22Rv1 (cell line): ENCODE measurements around the gene RAB15.

Experiments
- ZFX ChIP-seq: fragments of 450-650 bp; IDR thresholded peaks from 2 replicates; pipeline ENCODE4 v1.6.1; 2017; ENCODE audit warnings: antibody characterized with exemption, borderline replicate concordance
- TF ChIP-seq, protein P1 (sequence below): fragments of 450-650 bp; IDR thresholded peaks from 2 replicates; pipeline ENCODE4 v1.5.1; 2017; ENCODE audit warnings: mild to moderate bottlenecking

DNA sequence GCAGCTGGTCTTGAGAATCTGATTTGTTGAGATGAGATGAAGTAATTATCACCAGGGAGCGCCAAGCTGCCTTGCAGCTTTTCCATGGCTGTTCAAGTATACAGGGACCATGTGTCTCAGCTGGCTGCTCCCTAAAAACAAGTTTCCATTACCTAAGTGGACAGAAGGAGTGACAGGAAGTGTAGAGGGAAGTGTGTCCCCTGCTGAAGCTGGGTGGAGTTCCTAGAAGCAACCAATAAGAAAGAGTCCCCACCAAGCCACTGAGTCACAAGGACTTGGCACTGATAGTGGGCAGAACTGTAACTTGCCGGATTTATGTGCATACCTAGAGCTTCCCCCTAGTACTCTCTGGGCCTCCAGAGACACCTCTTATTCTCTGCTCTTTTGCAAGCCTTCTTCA is 28.1 kb downstream of the RAB15 start:
- TF ChIP-seq, protein P1, sequence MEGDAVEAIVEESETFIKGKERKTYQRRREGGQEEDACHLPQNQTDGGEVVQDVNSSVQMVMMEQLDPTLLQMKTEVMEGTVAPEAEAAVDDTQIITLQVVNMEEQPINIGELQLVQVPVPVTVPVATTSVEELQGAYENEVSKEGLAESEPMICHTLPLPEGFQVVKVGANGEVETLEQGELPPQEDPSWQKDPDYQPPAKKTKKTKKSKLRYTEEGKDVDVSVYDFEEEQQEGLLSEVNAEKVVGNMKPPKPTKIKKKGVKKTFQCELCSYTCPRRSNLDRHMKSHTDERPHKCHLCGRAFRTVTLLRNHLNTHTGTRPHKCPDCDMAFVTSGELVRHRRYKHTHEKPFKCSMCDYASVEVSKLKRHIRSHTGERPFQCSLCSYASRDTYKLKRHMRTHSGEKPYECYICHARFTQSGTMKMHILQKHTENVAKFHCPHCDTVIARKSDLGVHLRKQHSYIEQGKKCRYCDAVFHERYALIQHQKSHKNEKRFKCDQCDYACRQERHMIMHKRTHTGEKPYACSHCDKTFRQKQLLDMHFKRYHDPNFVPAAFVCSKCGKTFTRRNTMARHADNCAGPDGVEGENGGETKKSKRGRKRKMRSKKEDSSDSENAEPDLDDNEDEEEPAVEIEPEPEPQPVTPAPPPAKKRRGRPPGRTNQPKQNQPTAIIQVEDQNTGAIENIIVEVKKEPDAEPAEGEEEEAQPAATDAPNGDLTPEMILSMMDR, result no peak
- TF ChIP-seq ZFX, result no peak
